Mesenchymal stem cell (in vitro differentiated cells and primary cell): ENCODE results near the gene IRAK4.

Experiments
- DNase-seq: peaks from one replicate; pipeline ENCODE4 v3.0.0-alpha.2; 2013
- H2AFZ ChIP-seq: one replicate; pipeline ENCODE4 v1.6.1; 2013; ENCODE audit warnings: low read depth, mild to moderate bottlenecking, control low read depth, inconsistent platforms, low read length, moderate library complexity
- H2AK5ac ChIP-seq: 2 replicates; pipeline ENCODE4 v1.6.1; 2013; ENCODE audit warnings: low read length, moderate library complexity, mild to moderate bottlenecking, inconsistent platforms; ENCODE audit not compliant: severe bottlenecking
- H2BK120ac ChIP-seq: one replicate; pipeline ENCODE4 v1.6.1; 2013; ENCODE audit warnings: low read depth, mild to moderate bottlenecking, inconsistent platforms, low read length, moderate library complexity
- H2BK12ac ChIP-seq, 2 experiments: one replicate each; pipeline ENCODE4 v1.6.1; 2013; ENCODE audit warnings: inconsistent platforms in 2 of 2, low read length in 2 of 2, mild to moderate bottlenecking in 2 of 2, moderate library complexity in 2 of 2, control low read depth in 1 of 2
- H2BK15ac ChIP-seq: one replicate; pipeline ENCODE4 v1.6.1; 2013; ENCODE audit warnings: mild to moderate bottlenecking, low read depth, inconsistent platforms; ENCODE audit not compliant: poor library complexity, severe bottlenecking
- H2BK5ac ChIP-seq: 2 replicates; pipeline ENCODE4 v1.6.1; 2013; ENCODE audit warnings: low read depth, mild to moderate bottlenecking, low read length, control low read depth, inconsistent platforms; ENCODE audit not compliant: poor library complexity, severe bottlenecking
- H3K14ac ChIP-seq, 2 experiments: one replicate each; pipeline ENCODE4 v1.6.1; 2013; ENCODE audit warnings: inconsistent platforms in 2 of 2, low read length in 2 of 2, control low read depth in 1 of 2, mild to moderate bottlenecking in 1 of 2, moderate library complexity in 1 of 2
- H3K18ac ChIP-seq, 2 experiments: one replicate each; pipeline ENCODE4 v1.6.1; 2013; ENCODE audit warnings: inconsistent platforms in 2 of 2, low read length in 2 of 2, control low read depth in 1 of 2, low read depth in 1 of 2, mild to moderate bottlenecking in 1 of 2
- H3K23ac ChIP-seq, 2 experiments: one replicate each; pipeline ENCODE4 v1.6.1; 2013; ENCODE audit warnings: inconsistent platforms in 2 of 2, low read length in 2 of 2, mild to moderate bottlenecking in 2 of 2, moderate library complexity in 2 of 2, control low read depth in 1 of 2
- H3K27ac ChIP-seq: 2 replicates; pipeline ENCODE4 v1.5.1; 2013; ENCODE audit warnings: mild to moderate bottlenecking, moderate library complexity, low read length, control low read depth, inconsistent platforms; ENCODE audit not compliant: poor library complexity, severe bottlenecking
- H3K27me3 ChIP-seq, 2 experiments: 2 replicates each; pipeline versions ENCODE4 v1.6.1 to v1.7.0; 2013; ENCODE audit warnings: low read length in 2 of 2, mild to moderate bottlenecking in 2 of 2, moderate library complexity in 2 of 2, control low read depth in 1 of 2, inconsistent platforms in 1 of 2; ENCODE audit not compliant: control insufficient read depth in 1 of 2, insufficient read depth in 1 of 2
- H3K36me3 ChIP-seq, 2 experiments: 2 replicates each; pipeline versions ENCODE4 v1.6.1 to v1.7.0; 2013; ENCODE audit warnings: low read length in 2 of 2, control low read depth in 1 of 2, inconsistent platforms in 1 of 2, low read depth in 1 of 2, mild to moderate bottlenecking in 1 of 2; ENCODE audit not compliant: insufficient read depth in 2 of 2, control insufficient read depth in 1 of 2
- H3K4ac ChIP-seq, 2 experiments: one replicate each; pipeline ENCODE4 v1.6.1; 2013; ENCODE audit warnings: inconsistent platforms in 2 of 2, low read length in 2 of 2, mild to moderate bottlenecking in 2 of 2, moderate library complexity in 2 of 2, control low read depth in 1 of 2, low read depth in 1 of 2
- H3K4me1 ChIP-seq: 2 replicates; pipeline ENCODE4 v1.6.1; 2013; ENCODE audit warnings: low read depth, low read length, control low read depth; ENCODE audit not compliant: control insufficient read depth, insufficient read depth
- H3K4me2 ChIP-seq: 2 replicates; pipeline ENCODE4 v1.6.1; 2013; ENCODE audit warnings: low read length, mild to moderate bottlenecking, inconsistent platforms; ENCODE audit not compliant: poor library complexity, severe bottlenecking
- H3K4me3 ChIP-seq, 2 experiments: 2 replicates each; pipeline versions ENCODE4 v1.5.1 to v1.7.0; 2013; ENCODE audit warnings: low read length in 2 of 2, mild to moderate bottlenecking in 2 of 2, control low read depth in 1 of 2, low read depth in 1 of 2; ENCODE audit not compliant: insufficient read depth in 1 of 2
- H3K79me1 ChIP-seq: replicated peaks from 2 replicates; pipeline ENCODE4 v1.6.1; 2013; ENCODE audit warnings: mild to moderate bottlenecking, control low read depth, low read length, inconsistent platforms; ENCODE audit not compliant: poor library complexity, severe bottlenecking
- H3K9ac ChIP-seq: 2 replicates; pipeline ENCODE4 v1.7.0; 2013; ENCODE audit warnings: mild to moderate bottlenecking, low read length, moderate library complexity
- H3K9me3 ChIP-seq: 2 replicates; pipeline ENCODE4 v1.7.0; 2013; ENCODE audit warnings: mild to moderate bottlenecking, low read length; ENCODE audit not compliant: control insufficient read depth
- H4K8ac ChIP-seq: one replicate; pipeline ENCODE4 v1.6.1; 2013; ENCODE audit warnings: inconsistent platforms, mild to moderate bottlenecking, low read length, moderate library complexity
- H4K91ac ChIP-seq: one replicate; pipeline ENCODE4 v1.6.1; 2013; ENCODE audit warnings: mild to moderate bottlenecking, low read length, inconsistent platforms
- WGBS: methylation state at CpG from one replicate; pipeline ENCODE4 v1.1.7; 2013; ENCODE audit warnings: mixed read lengths; 5-methylcytosine and 5-hydroxymethylcytosine counted together

Gene IRAK4

GRCh38 chr12:43728117-43728516 is 30.6 kb upstream of the IRAK4 start:
- Histone ChIP-seq H2AFZ (no peak overlapping the region), H4K91ac (no peak overlapping the region), H2AK5ac (no peak overlapping the region), H3K4me1 (no peaks in the 10 kb centered on the region), H3K4me2 (no peak overlapping the region), H3K4me3 (no peak overlapping the region), H3K36me3 (peaks cover 0 to 30% of the 10 kb centered on the region in 2 experiments), H2BK120ac (no peak overlapping the region), H3K27ac (no peak overlapping the region), H3K9me3 (no peaks in the 10 kb centered on the region), H3K4ac (no peak overlapping the region), H4K8ac (no peak overlapping the region), H3K23ac (no peak overlapping the region), H3K27me3 (no peaks in the 10 kb centered on the region), H3K18ac (no peak overlapping the region), H3K79me1 (no peaks in the 10 kb centered on the region), H3K9ac (no peak overlapping the region), H2BK12ac (no peak overlapping the region), H2BK5ac (no peak overlapping the region), H2BK15ac (no peak overlapping the region), H3K14ac (no peak overlapping the region)
- WGBS: no CpG with 5 or more reads among the region's 2 CpGs
- no peak for DNase-seq

GRCh38 chr12:43728698-43729097 is 30.1 kb upstream of the IRAK4 start:
- Histone ChIP-seq H3K79me1 (no peaks in the 10 kb centered on the region), H4K8ac (no peak overlapping the region), H3K4ac (no peak overlapping the region), H2BK120ac (no peak overlapping the region), H2BK15ac (no peak overlapping the region), H3K27ac (no peak overlapping the region), H3K14ac (no peak overlapping the region), H3K36me3 (peaks cover 0 to 34% of the 10 kb centered on the region in 2 experiments), H2AK5ac (no peak overlapping the region), H3K4me1 (no peaks in the 10 kb centered on the region), H2AFZ (no peak overlapping the region), H3K18ac (no peak overlapping the region), H3K9me3 (no peaks in the 10 kb centered on the region), H3K4me3 (no peak overlapping the region), H3K27me3 (no peaks in the 10 kb centered on the region), H3K23ac (no peak overlapping the region), H3K9ac (no peak overlapping the region), H2BK12ac (no peak overlapping the region), H4K91ac (no peak overlapping the region), H2BK5ac (no peak overlapping the region), H3K4me2 (no peak overlapping the region)
- WGBS: 86% methylated on average over 1 of the region's 1 CpG
- no peak for DNase-seq

DNA sequence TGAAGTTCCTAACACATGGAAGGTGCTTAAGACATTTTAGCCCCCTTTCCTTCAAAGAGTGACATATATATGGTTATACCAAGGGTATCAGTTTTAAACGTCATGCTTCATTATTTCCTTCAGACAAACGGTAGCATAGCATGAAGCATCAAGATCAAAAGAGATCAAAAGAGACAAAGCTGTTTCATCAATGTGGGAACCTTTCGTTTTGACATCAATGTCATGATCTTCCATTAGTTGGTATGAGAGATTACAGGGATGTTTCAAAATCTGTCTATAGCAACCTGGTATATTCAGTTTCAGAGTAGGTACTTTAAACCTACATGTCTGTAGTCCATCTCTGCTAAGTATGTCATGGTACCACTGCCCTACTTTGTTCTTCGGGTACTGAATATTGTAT is 28.5 kb upstream of the IRAK4 start:
- no peak overlapping the region for H3K4me2 ChIP-seq
- 89% methylated on average over 3 of the region's 4 CpGs for WGBS
- DNase-seq: no peak
- no peaks in the 10 kb centered on the region for H3K9me3 ChIP-seq
- H4K91ac ChIP-seq: no peak overlapping the region
- H2BK120ac ChIP-seq: no peak overlapping the region
- no peak overlapping the region for H3K9ac ChIP-seq
- H4K8ac ChIP-seq: no peak overlapping the region
- H2BK12ac ChIP-seq: no peak overlapping the region
- no peak overlapping the region for H3K4me3 ChIP-seq
- no peak overlapping the region for H3K27ac ChIP-seq
- no peaks in the 10 kb centered on the region for H3K4me1 ChIP-seq
- no peak overlapping the region for H3K14ac ChIP-seq
- peaks cover 0 to 45% of the 10 kb centered on the region in 2 experiments for H3K36me3 ChIP-seq
- no peaks in the 10 kb centered on the region for H3K27me3 ChIP-seq
- H2AFZ ChIP-seq: no peak overlapping the region
- no peak overlapping the region for H3K18ac ChIP-seq
- H2AK5ac ChIP-seq: no peak overlapping the region
- H3K23ac ChIP-seq: no peak overlapping the region
- H2BK5ac ChIP-seq: no peak overlapping the region
- no peaks in the 10 kb centered on the region for H3K79me1 ChIP-seq
- H3K4ac ChIP-seq: no peak overlapping the region
- H2BK15ac ChIP-seq: no peak overlapping the region

DNA sequence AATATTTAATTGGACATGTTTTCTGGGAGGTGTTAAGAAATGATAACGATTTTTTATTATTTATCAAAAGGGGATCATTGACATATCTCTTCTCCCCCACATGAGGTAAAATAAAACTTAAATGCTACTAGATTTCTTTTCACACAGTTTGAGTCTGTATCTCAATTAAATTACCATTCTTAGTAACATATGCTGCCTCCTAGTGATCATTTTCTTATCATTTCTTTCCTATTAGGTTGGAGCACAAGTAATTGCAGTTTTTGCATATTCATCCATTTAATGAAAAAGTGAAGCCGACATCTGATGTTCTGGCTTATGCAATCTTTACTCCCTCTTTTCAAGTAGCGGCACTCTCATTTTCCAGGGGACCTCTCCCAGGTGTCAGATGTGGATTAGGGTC is 25.1 kb upstream of the IRAK4 start:
- Histone ChIP-seq H3K9me3 (no peaks in the 10 kb centered on the region), H2BK15ac (no peak overlapping the region), H2BK120ac (no peak overlapping the region), H2AFZ (no peak overlapping the region), H3K4ac (no peak overlapping the region), H2BK12ac (no peak overlapping the region), H3K4me3 (no peak overlapping the region), H3K18ac (no peak overlapping the region), H4K8ac (no peak overlapping the region), H3K36me3 (peaks cover 0 to 50% of the 10 kb centered on the region in 2 experiments), H3K14ac (no peak overlapping the region), H3K9ac (no peak overlapping the region), H2AK5ac (no peak overlapping the region), H3K4me1 (no peaks in the 10 kb centered on the region), H2BK5ac (no peak overlapping the region), H3K27ac (no peak overlapping the region), H3K27me3 (no peaks in the 10 kb centered on the region), H3K79me1 (no peaks in the 10 kb centered on the region), H3K4me2 (no peak overlapping the region), H4K91ac (no peak overlapping the region), H3K23ac (no peak overlapping the region)
- whole genome bisulfite sequencing: 94% methylated on average over 2 of the region's 3 CpGs
- no peak for DNase-seq
